ENCODE data around the gene CGB8.

The CGB8 gene

DNA sequence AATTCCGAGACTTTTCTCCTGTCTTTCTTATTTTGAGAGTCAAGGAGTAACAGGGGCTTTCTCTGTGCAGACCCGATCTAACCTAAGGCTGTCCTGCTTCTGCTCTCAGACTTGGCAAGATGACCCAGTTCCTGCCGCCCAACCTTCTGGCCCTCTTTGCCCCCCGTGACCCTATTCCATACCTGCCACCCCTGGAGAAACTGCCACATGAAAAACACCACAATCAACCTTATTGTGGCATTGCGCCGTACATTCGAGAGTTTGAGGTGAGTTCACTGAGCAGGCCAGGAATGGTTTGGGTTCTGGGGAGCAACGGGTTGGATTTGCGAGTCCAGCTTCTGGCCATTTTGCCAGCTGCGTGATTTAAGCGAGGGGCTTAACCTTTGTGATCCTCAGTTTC is 37.4 kb upstream of the CGB8 start:
- H3K27me3 ChIP-seq (ENCODE audit: control insufficient read depth, insufficient read depth, low read length): no peaks in the 10 kb centered on the region
- H3K4me3 ChIP-seq (ENCODE audit: low read depth, low read length): peak overlapping the region; percentile 81
- peak overlapping the region; percentile 49 for H3K9ac ChIP-seq
- peaks cover 11% of the 10 kb centered on the region for H3K4me1 ChIP-seq
- TF ChIP-seq, protein P1, sequence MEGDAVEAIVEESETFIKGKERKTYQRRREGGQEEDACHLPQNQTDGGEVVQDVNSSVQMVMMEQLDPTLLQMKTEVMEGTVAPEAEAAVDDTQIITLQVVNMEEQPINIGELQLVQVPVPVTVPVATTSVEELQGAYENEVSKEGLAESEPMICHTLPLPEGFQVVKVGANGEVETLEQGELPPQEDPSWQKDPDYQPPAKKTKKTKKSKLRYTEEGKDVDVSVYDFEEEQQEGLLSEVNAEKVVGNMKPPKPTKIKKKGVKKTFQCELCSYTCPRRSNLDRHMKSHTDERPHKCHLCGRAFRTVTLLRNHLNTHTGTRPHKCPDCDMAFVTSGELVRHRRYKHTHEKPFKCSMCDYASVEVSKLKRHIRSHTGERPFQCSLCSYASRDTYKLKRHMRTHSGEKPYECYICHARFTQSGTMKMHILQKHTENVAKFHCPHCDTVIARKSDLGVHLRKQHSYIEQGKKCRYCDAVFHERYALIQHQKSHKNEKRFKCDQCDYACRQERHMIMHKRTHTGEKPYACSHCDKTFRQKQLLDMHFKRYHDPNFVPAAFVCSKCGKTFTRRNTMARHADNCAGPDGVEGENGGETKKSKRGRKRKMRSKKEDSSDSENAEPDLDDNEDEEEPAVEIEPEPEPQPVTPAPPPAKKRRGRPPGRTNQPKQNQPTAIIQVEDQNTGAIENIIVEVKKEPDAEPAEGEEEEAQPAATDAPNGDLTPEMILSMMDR (IDR thresholded peaks at IDR 0.05): no peak
- H2AFZ ChIP-seq: no peak overlapping the region
- no peaks in the 10 kb centered on the region for H3K36me3 ChIP-seq (ENCODE audit: control insufficient read depth, insufficient read depth, low read length)
- H3K9me3 ChIP-seq (ENCODE audit: control insufficient read depth, low read length): no peaks in the 10 kb centered on the region
- peak overlapping the region; percentile 90 for H3K4me2 ChIP-seq (ENCODE audit: low read length)
- peaks cover 44% of the 10 kb centered on the region for H3K79me2 ChIP-seq
- H3K27ac ChIP-seq: no peak overlapping the region

DNA sequence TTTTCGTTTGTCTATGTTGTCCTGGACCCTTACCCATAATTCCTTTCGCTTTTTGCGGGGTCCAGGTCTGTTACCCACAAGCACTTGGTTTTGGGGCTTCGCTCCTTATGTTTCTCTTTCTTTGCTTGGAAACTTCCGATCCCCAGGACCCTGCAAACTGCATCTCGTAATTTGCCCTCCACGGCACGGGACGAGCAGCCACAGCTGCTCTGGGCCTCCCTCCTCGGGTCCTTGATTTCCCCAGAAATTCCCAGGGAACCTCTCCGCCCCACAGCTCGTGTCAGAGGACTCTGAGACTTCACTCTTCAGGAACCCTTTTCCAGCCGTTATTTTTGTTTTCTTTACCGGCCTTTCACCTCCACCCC is 36.9 kb upstream of the CGB8 start:
- H2AFZ ChIP-seq: peak overlapping the region; percentile 100
- H3K9me3 ChIP-seq (ENCODE audit: control insufficient read depth, low read length): no peaks in the 10 kb centered on the region
- H3K4me1 ChIP-seq: peaks cover 11% of the 10 kb centered on the region
- H3K36me3 ChIP-seq (ENCODE audit: control insufficient read depth, insufficient read depth, low read length): no peaks in the 10 kb centered on the region
- peaks cover 43% of the 10 kb centered on the region for H3K79me2 ChIP-seq
- H3K4me2 ChIP-seq (ENCODE audit: low read length): peak overlapping the region; percentile 90
- H3K27ac ChIP-seq: peak overlapping the region; percentile 88
- TF ChIP-seq, protein P1 (IDR thresholded peaks at IDR 0.05): no peak
- no peaks in the 10 kb centered on the region for H3K27me3 ChIP-seq (ENCODE audit: control insufficient read depth, insufficient read depth, low read length)
- peak overlapping the region; percentile 49 for H3K9ac ChIP-seq
- H3K4me3 ChIP-seq (ENCODE audit: low read depth, low read length): peak overlapping the region; percentile 81

DNA sequence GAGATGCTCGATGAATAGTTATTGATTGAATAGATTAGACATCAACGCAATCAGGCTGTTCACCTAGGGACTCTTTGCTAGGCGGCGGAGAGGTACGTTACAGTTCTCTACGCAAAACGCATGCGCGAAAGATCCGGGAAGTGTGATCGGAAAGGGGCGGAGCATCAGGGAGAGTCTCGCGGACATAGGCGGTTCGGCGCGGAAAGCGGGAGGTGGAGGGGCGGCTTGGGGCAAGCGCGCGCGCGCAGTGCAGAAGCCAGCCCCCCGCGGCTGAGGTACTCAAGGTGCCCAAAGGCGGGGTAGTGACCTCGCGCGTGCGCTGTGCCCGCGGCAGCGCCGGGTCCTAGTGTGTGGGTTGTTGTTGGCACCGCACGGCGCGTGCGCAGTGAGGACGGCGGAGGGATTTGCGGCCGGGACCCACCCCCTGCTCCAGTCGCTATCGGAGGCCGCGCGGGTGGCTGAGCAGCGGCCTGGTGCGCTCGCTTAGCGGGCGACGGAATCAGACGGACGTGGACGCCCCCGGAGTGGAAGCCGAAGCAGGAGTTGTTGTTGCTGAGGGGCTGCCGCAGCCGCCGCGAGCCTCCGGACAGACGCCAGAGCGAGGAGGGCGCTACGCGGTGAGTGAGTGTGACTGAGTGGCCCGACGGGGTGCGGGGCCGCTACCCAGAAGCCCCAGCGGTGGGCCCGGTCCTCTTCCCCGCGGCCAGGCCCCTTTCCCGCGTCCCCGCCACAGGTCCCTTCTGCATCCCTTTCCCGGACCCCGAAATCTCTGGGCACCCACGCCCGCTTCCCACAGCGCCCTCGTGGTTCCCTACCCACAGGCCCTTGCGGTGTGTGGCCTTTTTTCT is 36.3 kb upstream of the CGB8 start, which contains the start of gene SNRNP70:
Gene SNRNP70 (plus strand): TSS at position 432 of the 848 bp plus-strand sequence. CDS start 964 bp downstream, outside the sequence.
- Histone ChIP-seq H3K79me2 (peaks cover 38% of the 10 kb centered on the region), H3K9me3 (ENCODE audit: control insufficient read depth, low read length) (no peaks in the 10 kb centered on the region), H3K4me2 (ENCODE audit: low read length) (peak within 1 kb of the TSS; percentile 90), H3K36me3 (ENCODE audit: control insufficient read depth, insufficient read depth, low read length) (no peaks in the 10 kb centered on the region), H3K27me3 (ENCODE audit: control insufficient read depth, insufficient read depth, low read length) (no peaks in the 10 kb centered on the region), H3K4me1 (peaks cover 11% of the 10 kb centered on the region), H3K9ac (peak within 1 kb of the TSS; percentile 49), H2AFZ (peak within 1 kb of the TSS; percentile 100), H3K27ac (peak within 1 kb of the TSS; percentile 88), H3K4me3 (ENCODE audit: low read depth, low read length) (peak within 1 kb of the TSS; percentile 81)
- TF ChIP-seq, protein P1 (IDR thresholded peaks at IDR 0.05): no peak

DNA sequence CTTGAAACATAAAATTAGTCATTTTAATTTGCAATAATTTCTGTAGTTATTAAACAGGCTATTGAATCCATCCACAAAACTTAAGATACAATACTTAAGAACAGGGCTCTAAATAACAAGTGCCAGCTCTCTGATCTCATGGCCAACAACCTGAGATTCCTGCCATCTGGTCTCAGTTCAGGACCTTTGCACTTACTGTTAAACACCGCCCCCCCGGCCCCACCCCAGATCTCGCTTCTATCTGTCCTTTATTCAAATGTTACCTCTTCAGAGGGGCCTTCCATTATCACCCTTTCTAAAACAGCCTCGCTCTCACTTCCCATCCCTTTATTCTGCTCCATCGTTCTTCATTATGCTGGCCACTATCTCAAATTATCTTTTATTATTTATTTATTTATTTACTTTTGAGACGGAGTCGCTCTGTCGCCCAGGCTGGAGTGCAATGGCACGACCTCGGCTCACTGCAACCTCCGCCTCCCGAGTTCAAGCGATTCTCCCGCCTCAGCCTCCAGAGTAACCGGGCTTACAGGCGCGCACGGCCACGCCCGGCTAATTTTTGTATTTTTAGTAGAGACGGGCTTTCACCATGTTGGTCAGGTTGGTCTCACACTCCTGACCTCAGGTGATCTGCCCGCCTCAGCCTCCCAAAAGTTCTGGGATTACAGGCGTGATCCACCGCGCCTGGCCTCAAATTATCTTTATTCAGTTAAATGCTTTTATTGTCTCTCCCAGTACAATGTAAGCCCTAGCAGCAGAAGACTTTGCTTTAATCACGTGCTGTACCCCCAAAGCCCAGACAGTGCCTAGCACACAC is 35.5 kb upstream of the CGB8 start:
- TF ChIP-seq, protein P1 (IDR thresholded peaks at IDR 0.05): no peak
- Histone ChIP-seq H3K4me3 (ENCODE audit: low read depth, low read length) (peak overlapping the region; percentile 81), H3K9me3 (ENCODE audit: control insufficient read depth, low read length) (no peaks in the 10 kb centered on the region), H3K27ac (peak overlapping the region; percentile 88), H3K27me3 (ENCODE audit: control insufficient read depth, insufficient read depth, low read length) (no peaks in the 10 kb centered on the region), H3K9ac (no peak overlapping the region), H3K4me1 (peaks cover 11% of the 10 kb centered on the region), H3K79me2 (peaks cover 33% of the 10 kb centered on the region), H3K4me2 (ENCODE audit: low read length) (peak overlapping the region; percentile 90), H2AFZ (peak overlapping the region; percentile 100), H3K36me3 (ENCODE audit: control insufficient read depth, insufficient read depth, low read length) (no peaks in the 10 kb centered on the region)

Measured in parathyroid adenoma (tissue), 2 donors.